GM12874 (cell line): ENCODE results near the gene XCR1.

ENCODE experiments used
- TF ChIP-seq, protein P1 (sequence below): IDR thresholded peaks from 2 replicates; pipeline ENCODE4 v1.5.1; 2011; ENCODE audit warnings: low read depth, mild to moderate bottlenecking, control low read depth, low read length, moderate library complexity; ENCODE audit not compliant: insufficient read depth

XCR1 gene

GRCh38 chr3:46058981-46059380 is 31.7 kb upstream of the XCR1 start:
- TF ChIP-seq, protein P1, sequence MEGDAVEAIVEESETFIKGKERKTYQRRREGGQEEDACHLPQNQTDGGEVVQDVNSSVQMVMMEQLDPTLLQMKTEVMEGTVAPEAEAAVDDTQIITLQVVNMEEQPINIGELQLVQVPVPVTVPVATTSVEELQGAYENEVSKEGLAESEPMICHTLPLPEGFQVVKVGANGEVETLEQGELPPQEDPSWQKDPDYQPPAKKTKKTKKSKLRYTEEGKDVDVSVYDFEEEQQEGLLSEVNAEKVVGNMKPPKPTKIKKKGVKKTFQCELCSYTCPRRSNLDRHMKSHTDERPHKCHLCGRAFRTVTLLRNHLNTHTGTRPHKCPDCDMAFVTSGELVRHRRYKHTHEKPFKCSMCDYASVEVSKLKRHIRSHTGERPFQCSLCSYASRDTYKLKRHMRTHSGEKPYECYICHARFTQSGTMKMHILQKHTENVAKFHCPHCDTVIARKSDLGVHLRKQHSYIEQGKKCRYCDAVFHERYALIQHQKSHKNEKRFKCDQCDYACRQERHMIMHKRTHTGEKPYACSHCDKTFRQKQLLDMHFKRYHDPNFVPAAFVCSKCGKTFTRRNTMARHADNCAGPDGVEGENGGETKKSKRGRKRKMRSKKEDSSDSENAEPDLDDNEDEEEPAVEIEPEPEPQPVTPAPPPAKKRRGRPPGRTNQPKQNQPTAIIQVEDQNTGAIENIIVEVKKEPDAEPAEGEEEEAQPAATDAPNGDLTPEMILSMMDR: no peak

DNA sequence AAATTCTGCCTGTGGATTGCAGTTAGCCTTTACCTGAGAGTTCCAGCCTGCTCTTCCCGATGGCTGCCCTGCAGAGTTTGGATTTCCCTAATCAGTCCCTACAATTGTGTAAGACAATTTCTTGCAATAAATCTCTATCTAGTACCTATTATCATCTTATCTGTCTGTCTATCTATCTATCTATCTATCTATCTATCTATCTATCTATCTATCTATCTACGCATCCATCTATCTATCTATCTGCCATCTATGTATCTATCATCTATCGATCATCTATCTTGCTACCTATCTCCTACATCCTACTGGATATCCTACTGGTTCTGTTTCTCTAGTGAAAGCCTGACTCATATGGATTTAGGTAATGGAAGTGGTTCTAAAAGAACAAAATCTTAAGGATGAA is 30.4 kb upstream of the XCR1 start:
- TF ChIP-seq, protein P1: no peak

DNA sequence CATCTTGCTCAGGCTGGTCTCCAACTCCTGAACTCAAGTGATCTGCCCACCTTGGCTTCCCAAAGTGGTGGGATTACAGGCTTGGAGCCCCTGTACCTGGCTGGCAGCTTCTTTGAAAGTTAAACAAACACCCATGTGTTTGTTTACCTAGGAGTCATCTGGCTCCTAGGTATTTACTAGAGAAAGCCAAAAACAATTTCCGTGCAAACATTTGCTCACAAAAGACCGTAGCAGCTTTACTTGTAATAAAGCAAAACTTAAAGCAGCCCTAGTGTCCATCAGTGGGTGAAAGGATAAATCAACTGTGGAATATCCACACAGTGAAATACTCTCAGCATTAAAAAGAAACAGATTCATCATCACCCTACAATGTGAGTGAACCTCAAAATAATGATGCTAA is 29.4 kb upstream of the XCR1 start:
- TF ChIP-seq, protein P1: no peak

DNA sequence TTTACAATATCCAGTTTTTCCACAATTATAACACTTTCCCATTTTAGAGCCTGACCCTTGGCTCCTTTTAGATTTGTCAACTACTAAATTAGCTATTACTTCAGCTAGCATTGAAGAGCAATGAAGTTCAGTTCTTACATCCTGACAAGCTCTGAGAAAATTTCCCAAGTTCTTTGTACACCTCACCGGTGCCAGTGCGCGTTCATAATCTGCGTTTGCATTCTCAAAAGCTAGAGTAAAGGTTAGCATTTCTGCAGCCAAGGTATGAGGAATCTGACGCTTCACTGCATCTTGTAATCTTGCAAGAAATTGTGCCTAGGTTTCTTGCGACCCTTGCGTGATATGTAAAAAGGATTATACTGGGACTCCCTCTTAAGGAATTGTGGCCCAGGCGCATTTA is 25.2 kb upstream of the XCR1 start:
- TF ChIP-seq, protein P1: no peak

GRCh38 chr3:46049093-46049492 is 21.8 kb upstream of the XCR1 start:
- TF ChIP-seq, protein P1: no peak

DNA sequence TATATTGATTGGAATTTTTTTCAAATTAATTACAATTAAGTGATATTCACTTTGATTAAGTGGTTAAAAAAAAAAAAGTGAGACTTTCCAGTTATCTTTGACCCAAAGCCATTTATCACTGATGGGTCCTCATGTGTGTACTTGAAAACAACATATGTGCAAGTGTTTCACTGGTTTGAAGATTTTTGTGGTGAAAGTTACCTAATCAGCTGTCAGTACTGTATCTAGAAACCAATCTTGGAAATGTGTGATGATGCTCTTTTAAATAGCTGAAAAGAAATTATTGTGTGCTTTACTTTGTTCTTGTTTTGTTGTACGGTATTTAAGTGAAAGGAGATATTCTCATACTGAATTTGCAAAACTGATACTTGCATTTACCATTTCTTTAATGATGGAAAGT is 11.6 kb upstream of the XCR1 start:
- TF ChIP-seq, protein P1: no peak

GRCh38 chr3:46036191-46036590 is 8.9 kb upstream of the XCR1 start:
- TF ChIP-seq, protein P1: no peak

DNA sequence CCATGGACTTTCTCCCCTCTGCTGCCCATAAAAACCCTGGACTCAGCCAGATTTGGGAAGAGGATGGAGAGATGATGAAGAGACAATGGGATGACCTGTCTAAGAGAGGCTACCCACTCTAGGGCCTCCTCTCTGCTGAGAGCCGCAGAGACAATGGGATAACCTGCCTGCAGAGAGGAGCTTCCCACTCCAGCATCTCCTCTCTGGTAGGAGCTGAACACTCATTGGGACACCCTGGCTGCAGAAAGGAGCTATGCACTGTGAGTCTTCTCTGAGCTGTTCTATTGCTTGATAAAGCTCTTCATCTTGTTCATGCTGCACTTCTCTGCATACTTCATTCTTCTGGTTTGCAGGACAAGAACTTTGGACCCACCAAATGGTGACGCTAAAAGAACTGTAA is 4.5 kb upstream of the XCR1 start:
- TF ChIP-seq, protein P1: no peak
